K562 (cell line): ENCODE results near the gene JUND. TPM values are rescaled to one million over a fixed set of nuclear protein-coding genes. Genes with fewer than 3 reads are reported as not detected.
A peak's percentile ranks its signal among the peaks of the same experiment; 100 is the strongest.

Experiments
- ARID1B ChIP-seq: fragments of 450-650 bp; IDR thresholded peaks from 2 replicates; pipeline ENCODE4 v1.6.1; 2016; ENCODE audit warnings: antibody characterized with exemption, mild to moderate bottlenecking, inconsistent platforms
- ATF1 ChIP-seq, 2 experiments: fragments of 450-650 bp in 1 of 2; IDR thresholded peaks; 2 replicates each; pipeline ENCODE4 v1.6.1; 2016; ENCODE audit warnings: missing compliant biosample characterization in 1 of 2, missing genetic modification characterization in 1 of 2
- BMI1 ChIP-seq: fragments of 150-350 bp; IDR thresholded peaks from 2 replicates; pipeline ENCODE4 v1.6.1; 2014; ENCODE audit warnings: low read length
- CHD1 ChIP-seq: fragments of 200-600 bp; sonication (generic); IDR thresholded peaks from one replicate; pipeline ENCODE4 v1.6.1; 2012; ENCODE audit warnings: mild to moderate bottlenecking, moderate library complexity, low read length, inconsistent platforms
- CREB3L1 ChIP-seq: fragments of 450-650 bp; IDR thresholded peaks from 2 replicates; pipeline ENCODE4 v1.6.1; 2014; ENCODE audit warnings: low read depth, mild to moderate bottlenecking, moderate library complexity, borderline replicate concordance
- FOXA1 ChIP-seq: fragments of 450-650 bp; IDR thresholded peaks from 2 replicates; pipeline ENCODE4 v1.6.1; 2016; ENCODE audit warnings: mild to moderate bottlenecking, borderline replicate concordance
- FOXK1 ChIP-seq: sonication (generic); formaldehyde crosslinking; IDR thresholded peaks from 2 replicates; pipeline ENCODE4 v1.8.0; 2022; ENCODE audit warnings: missing genetic modification reagents, mild to moderate bottlenecking, borderline replicate concordance
- HNRNPK ChIP-seq: fragments of 200-400 bp; formaldehyde crosslinking; IDR thresholded peaks from one replicate; pipeline ENCODE4 v1.6.1; 2018; ENCODE audit warnings: mild to moderate bottlenecking, low read depth, low read length; ENCODE audit not compliant: poor library complexity, severe bottlenecking
- HSF4 ChIP-seq: fragments of 250-450 bp; sonication (Bioruptor Pico); IDR thresholded peaks from 2 replicates; pipeline ENCODE4 v2.1.2; 2022; ENCODE audit warnings: mild to moderate bottlenecking, moderate library complexity, borderline replicate concordance
- JUN ChIP-seq, 2 experiments: sonication (generic) in 1 of 2; formaldehyde crosslinking in 1 of 2; IDR thresholded peaks; 2 replicates each; pipeline versions ENCODE4 v1.6.1 to v1.8.0; 2012 to 2022; ENCODE audit warnings: borderline replicate concordance in 2 of 2, mild to moderate bottlenecking in 2 of 2, improper control_type of control experiment in 1 of 2, low read depth in 1 of 2, low read length in 1 of 2, missing genetic modification reagents in 1 of 2
- KDM4B ChIP-seq, 2 experiments: fragments of 450-650 bp in 1 of 2; sonication (generic) in 1 of 2; IDR thresholded peaks; 2 replicates each; pipeline ENCODE4 v1.6.1; 2016 to 2017; ENCODE audit warnings: borderline replicate concordance in 2 of 2, antibody characterized with exemption in 1 of 2, low read depth in 1 of 2, mild to moderate bottlenecking in 1 of 2
- MEF2D ChIP-seq: conservative IDR thresholded peaks from 2 replicates; pipeline ENCODE4 v1.6.1; 2016; ENCODE audit warnings: low read depth, missing genetic modification characterization, missing compliant biosample characterization
- MXI1 ChIP-seq: IDR thresholded peaks from 2 replicates; pipeline ENCODE4 v1.6.1; 2011; ENCODE audit warnings: low read depth, mild to moderate bottlenecking, improper control_type of control experiment, low read length
- NCOA4 ChIP-seq: fragments of 450-650 bp; IDR thresholded peaks from 2 replicates; pipeline ENCODE4 v1.6.1; 2018; ENCODE audit warnings: mild to moderate bottlenecking; ENCODE audit not compliant: partially characterized antibody
- NEUROD1 ChIP-seq: fragments of 150-350 bp; IDR thresholded peaks from 2 replicates; pipeline ENCODE4 v1.6.1; 2014; ENCODE audit warnings: borderline replicate concordance, low read length, low read depth; ENCODE audit not compliant: partially characterized antibody
- NFE2 ChIP-seq: IDR thresholded peaks from 2 replicates; pipeline ENCODE4 v1.6.1; 2014; ENCODE audit warnings: antibody characterized with exemption, low read depth
- PHF8 ChIP-seq: fragments of 200-600 bp; sonication (generic); IDR thresholded peaks from 2 replicates; pipeline ENCODE4 v1.6.1; 2012; ENCODE audit warnings: mixed run types, mild to moderate bottlenecking, inconsistent platforms, low read length, moderate library complexity, borderline replicate concordance
- POLR2A ChIP-seq: fragments of 450-650 bp; conservative IDR thresholded peaks from 2 replicates; pipeline ENCODE4 v1.6.1; 2016
- RHOXF2B ChIP-seq: fragments of 250-450 bp; sonication (Bioruptor Pico); conservative IDR thresholded peaks from 2 replicates; pipeline ENCODE4 v1.5.1; 2021
- SNAPC5 ChIP-seq: fragments of 250-450 bp; sonication (Bioruptor Pico); IDR thresholded peaks from 2 replicates; pipeline ENCODE4 v1.8.0; 2021; ENCODE audit warnings: moderate library complexity, mild to moderate bottlenecking, inconsistent platforms
- SREBF2 ChIP-seq: sonication (generic); formaldehyde crosslinking; IDR thresholded peaks from 2 replicates; pipeline ENCODE4 v1.4.0; 2020; ENCODE audit warnings: mild to moderate bottlenecking, missing genetic modification reagents
- TEAD4 ChIP-seq, 2 experiments: sonication (generic) in 1 of 2; formaldehyde crosslinking in 1 of 2; IDR thresholded peaks; 2 replicates each; pipeline versions ENCODE4 v1.6.1 to v1.8.0; 2012 to 2022; ENCODE audit warnings: borderline replicate concordance in 1 of 2, inconsistent platforms in 1 of 2, low read length in 1 of 2, mild to moderate bottlenecking in 1 of 2, missing genetic modification reagents in 1 of 2
- THAP7 ChIP-seq: fragments of 250-450 bp; sonication (Bioruptor Pico); IDR thresholded peaks from 2 replicates; pipeline ENCODE4 v1.5.0; 2021
- ZNF253 ChIP-seq: fragments of 250-450 bp; sonication (Bioruptor Pico); conservative IDR thresholded peaks from 2 replicates; pipeline ENCODE4 v1.6.1; 2021; ENCODE audit warnings: mild to moderate bottlenecking
- ZNF354B ChIP-seq: fragments of 250-450 bp; sonication (Bioruptor Pico); IDR thresholded peaks from 2 replicates; pipeline ENCODE4 v1.4.0; 2020
- ZNF707 ChIP-seq: fragments of 250-450 bp; sonication (Bioruptor Pico); conservative IDR thresholded peaks from 2 replicates; pipeline ENCODE4 v1.8.0; 2022; ENCODE audit warnings: inconsistent platforms, mild to moderate bottlenecking, moderate library complexity
- ZSCAN32 ChIP-seq: fragments of 450-650 bp; formaldehyde crosslinking; IDR thresholded peaks from 2 replicates; pipeline ENCODE4 v1.4.0; 2020; ENCODE audit warnings: mild to moderate bottlenecking, moderate library complexity
- polyA plus RNA-seq, 8 experiments: library from polyadenylated mRNA; depleted of rRNA in 4 of 8; stranded (reverse) in 5 of 8; unstranded in 3 of 8; fragments of >200 nt; fragmentation: Nextera tagmentation in 2 of 8; fragmentation: Illumina TruSeq in 1 of 8; extraction: Ambion mirVana in 2 of 8; extraction: Trizol in 1 of 8; gene quantifications; 2 replicates each; pipeline versions ENCODE4 v1.2.1 to v1.2.3, GENCODE V29; 2011 to 2014; ENCODE audit warnings: inconsistent platforms in 1 of 8, missing spikeins in 1 of 8
- total RNA-seq, 7 experiments: library from RNA; depleted of rRNA in 6 of 7; stranded (reverse); fragments of >200 nt in 6 of 7; fragmentation: Illumina TruSeq in 2 of 7; extraction: Trizol in 2 of 7; gene quantifications; 2 replicates each; pipeline versions ENCODE4 v1.2.1 to v1.2.3, GENCODE V29; 2011 to 2021; ENCODE audit warnings: low replicate concordance in 1 of 7

JUND gene
- total and polyA plus RNA-seq, 9 of the 15 experiments (the other 6 are each of a cell fraction or from before 2014, with no cell fraction given), result 6.4 to 286 (median 42.3) TPM

DNA sequence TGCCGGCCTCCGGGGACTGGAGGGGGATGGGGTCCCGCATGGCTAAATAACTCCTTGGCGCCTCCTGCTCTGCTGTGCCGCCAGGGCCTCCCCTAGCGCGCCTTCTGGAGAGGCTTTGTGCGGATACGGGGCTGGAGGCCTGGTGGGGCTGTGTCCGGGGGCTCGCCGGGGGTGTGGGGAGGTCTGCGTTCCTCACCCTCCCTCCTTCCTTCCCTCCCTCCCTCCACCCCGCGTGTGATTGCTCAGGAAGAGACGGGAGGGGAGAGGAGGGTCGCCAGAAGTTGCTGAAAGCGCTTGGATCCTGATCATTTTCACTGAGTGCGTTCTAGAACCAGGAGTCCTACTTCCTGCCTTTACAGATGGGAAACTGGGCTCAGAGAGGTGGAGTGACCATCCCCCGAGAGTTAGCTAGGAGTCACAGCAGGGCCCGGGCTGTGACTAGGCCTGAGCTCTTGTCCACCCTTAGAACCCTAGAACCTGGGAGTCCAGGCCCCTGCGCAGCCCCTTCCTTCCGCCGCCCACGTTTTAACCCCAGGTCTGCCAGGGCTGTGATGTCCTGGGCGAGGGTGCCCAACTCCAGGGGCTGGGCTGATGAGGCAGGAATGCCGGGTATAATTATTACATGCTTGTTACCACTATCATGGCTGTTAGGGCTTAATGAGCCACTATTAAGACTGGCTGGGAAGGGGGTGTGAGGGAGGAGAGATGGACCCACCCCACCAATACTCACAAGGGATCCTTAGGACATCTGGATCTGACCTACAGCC, 782 bp upstream of the JUND start (continued):
- TF ChIP-seq HNRNPK, result no peak
- 0 out of 2 replicates have a peak, but pooled peaks have one; percentile 25 for TF ChIP-seq ARID1B
- TF ChIP-seq POLR2A, result peak; percentile 89
- TF ChIP-seq ZSCAN32 (CRISPR knock-in tag), result no peak
- TF ChIP-seq MEF2D, result 0 out of 2 replicates have a peak, but pooled peaks have one; percentile 21
- no peak for TF ChIP-seq NFE2
- TF ChIP-seq MXI1, result no peak
- no peak; the same call in 1 of the 2 replicates for TF ChIP-seq FOXK1 (CRISPR knock-in tag)
- no peak for TF ChIP-seq SNAPC5 (CRISPR knock-in tag)
- TF ChIP-seq PHF8, result peak; percentile 55; the same call in 1 of the 2 replicates
- TF ChIP-seq NCOA4, result no peak
- TF ChIP-seq ATF1 (CRISPR knock-in tag; IDR thresholded peaks at IDR 0.05), result no peak
- peak; percentile 23; the same call in 1 of the 2 replicates for TF ChIP-seq ATF1 (tag; IDR thresholded peaks at IDR 0.05)
- TF ChIP-seq JUN (IDR thresholded peaks at IDR 0.05; ENCODE audit: borderline replicate concordance, low read depth, low read length), result no peak
- TF ChIP-seq JUN (CRISPR knock-in tag; IDR thresholded peaks at IDR 0.05; ENCODE audit: borderline replicate concordance), result no peak
- TF ChIP-seq THAP7 (CRISPR knock-in tag), result no peak
- TF ChIP-seq KDM4B (IDR thresholded peaks at IDR 0.05; ENCODE audit: borderline replicate concordance in 2 of 2, low read depth in 1 of 2), result no peak
- TF ChIP-seq FOXA1, result no peak
- TF ChIP-seq ZNF707 (CRISPR knock-in tag), result no peak
- no peak for TF ChIP-seq HSF4 (CRISPR knock-in tag)
- no peak for TF ChIP-seq TEAD4 (IDR thresholded peaks at IDR 0.05; ENCODE audit: low read length)
- TF ChIP-seq TEAD4 (CRISPR knock-in tag; IDR thresholded peaks at IDR 0.05; ENCODE audit: borderline replicate concordance), result no peak
- peak; percentile 96; the same call in 1 of the 2 replicates for TF ChIP-seq CREB3L1
- TF ChIP-seq RHOXF2B (CRISPR knock-in tag), result no peak
- no peak for TF ChIP-seq CHD1
- TF ChIP-seq NEUROD1, result no peak
- no peak for TF ChIP-seq SREBF2 (CRISPR knock-in tag)
- no peak for TF ChIP-seq ZNF253
- TF ChIP-seq BMI1, result no peak
- TF ChIP-seq ZNF354B (CRISPR knock-in tag), result no peak
